Breast epithelium (tissue), 3 donors: Measurements from ENCODE around the gene OAT.

Experiments used
- POLR2A ChIP-seq: fragments of 450-650 bp; IDR thresholded peaks from one replicate; pipeline ENCODE4 v1.6.1; 2016; ENCODE audit warnings: antibody characterized with exemption, mild to moderate bottlenecking, moderate library complexity
- POLR2AphosphoS5 ChIP-seq, 3 donors: sonication (generic); formaldehyde crosslinking; IDR thresholded peaks; one replicate each; pipeline ENCODE4 v1.6.1; 2017; ENCODE audit warnings: antibody characterized with exemption in 3 of 3
- TF ChIP-seq, protein P1 (sequence below), 3 donors: fragments of 450-650 bp; IDR thresholded peaks; one replicate each; pipeline ENCODE4 v1.5.1; 2016 to 2017; ENCODE audit warnings: antibody characterized with exemption in 3 of 3, mild to moderate bottlenecking in 3 of 3, moderate library complexity in 3 of 3

DNA sequence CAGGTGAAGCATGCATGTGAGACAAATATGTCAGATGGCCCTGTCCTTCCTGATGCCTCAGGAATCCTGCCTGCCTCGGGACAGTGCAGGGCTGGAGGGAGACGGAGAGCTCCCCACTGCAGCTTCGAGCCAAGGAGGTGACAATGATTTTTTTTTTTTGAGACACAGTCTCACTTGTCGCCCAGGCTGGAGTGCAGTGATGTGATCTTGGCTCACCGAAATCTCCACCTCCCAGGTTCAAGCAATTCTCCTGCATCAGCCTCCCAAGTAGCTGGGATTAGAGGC is 68.8 kb downstream of the OAT start:
- TF ChIP-seq, protein P1, sequence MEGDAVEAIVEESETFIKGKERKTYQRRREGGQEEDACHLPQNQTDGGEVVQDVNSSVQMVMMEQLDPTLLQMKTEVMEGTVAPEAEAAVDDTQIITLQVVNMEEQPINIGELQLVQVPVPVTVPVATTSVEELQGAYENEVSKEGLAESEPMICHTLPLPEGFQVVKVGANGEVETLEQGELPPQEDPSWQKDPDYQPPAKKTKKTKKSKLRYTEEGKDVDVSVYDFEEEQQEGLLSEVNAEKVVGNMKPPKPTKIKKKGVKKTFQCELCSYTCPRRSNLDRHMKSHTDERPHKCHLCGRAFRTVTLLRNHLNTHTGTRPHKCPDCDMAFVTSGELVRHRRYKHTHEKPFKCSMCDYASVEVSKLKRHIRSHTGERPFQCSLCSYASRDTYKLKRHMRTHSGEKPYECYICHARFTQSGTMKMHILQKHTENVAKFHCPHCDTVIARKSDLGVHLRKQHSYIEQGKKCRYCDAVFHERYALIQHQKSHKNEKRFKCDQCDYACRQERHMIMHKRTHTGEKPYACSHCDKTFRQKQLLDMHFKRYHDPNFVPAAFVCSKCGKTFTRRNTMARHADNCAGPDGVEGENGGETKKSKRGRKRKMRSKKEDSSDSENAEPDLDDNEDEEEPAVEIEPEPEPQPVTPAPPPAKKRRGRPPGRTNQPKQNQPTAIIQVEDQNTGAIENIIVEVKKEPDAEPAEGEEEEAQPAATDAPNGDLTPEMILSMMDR (IDR thresholded peaks at IDR 0.05), result no peak
- no peak for TF ChIP-seq POLR2A
- TF ChIP-seq POLR2AphosphoS5 (IDR thresholded peaks at IDR 0.05), result no peak
